CD4-positive, alpha-beta T cell (primary cell): ENCODE measurements around the gene CPEB2. TPM values are rescaled to one million over a fixed set of nuclear protein-coding genes. Genes with fewer than 3 reads are reported as not detected.

Experiments used
- ATAC-seq: fragments of 200-7000 bp; cut with Tn5 transposase; one replicate; pipeline ENCODE4 v1.10.0; 2022; ENCODE audit warnings: mild to moderate bottlenecking; ENCODE audit not compliant: poor library complexity
- CTCF ChIA-PET: fragments of 350-600 bp; sonication (Branson Sonifier 250); formaldehyde crosslinking; loops from one replicate; lab custom pipeline; 2021; ENCODE audit warnings: antibody characterized with exemption, inconsistent platforms; lab: Charles Lee
- POLR2A ChIA-PET: fragments of 350-600 bp; sonication (Branson Sonifier 250); formaldehyde crosslinking; loops from one replicate; lab custom pipeline; 2021; ENCODE audit warnings: antibody characterized with exemption, inconsistent platforms; lab: Charles Lee
- DNase-seq, 14 experiments: peaks; one replicate each; pipeline ENCODE4 v3.0.0-alpha.2; 2013 to 2020; ENCODE audit warnings: mixed read lengths in 2 of 14
- H3K27ac ChIP-seq, 2 donors: one replicate each; pipeline versions ENCODE4 v1.5.1 to v1.7.0; 2013; ENCODE audit warnings: low read length in 2 of 2, low read depth in 1 of 2, mild to moderate bottlenecking in 1 of 2
- H3K27me3 ChIP-seq, 2 experiments: 1 replicate in 1 of 2; 2 replicates in 1 of 2; pipeline versions ENCODE4 v1.6.1 to v1.7.0; 2013; ENCODE audit warnings: low read length in 2 of 2, control low read depth in 1 of 2, mild to moderate bottlenecking in 1 of 2, moderate library complexity in 1 of 2; ENCODE audit not compliant: insufficient read depth in 2 of 2, control insufficient read depth in 1 of 2
- H3K36me3 ChIP-seq: one replicate; pipeline ENCODE4 v1.6.1; 2013; ENCODE audit warnings: low read length, control low read depth; ENCODE audit not compliant: insufficient read depth
- H3K4me1 ChIP-seq: one replicate; pipeline ENCODE4 v1.6.1; 2013; ENCODE audit warnings: low read length, control low read depth; ENCODE audit not compliant: insufficient read depth
- H3K4me3 ChIP-seq: one replicate; pipeline ENCODE4 v1.5.1; 2013; ENCODE audit warnings: mild to moderate bottlenecking, low read length, moderate library complexity
- H3K9me3 ChIP-seq, 2 experiments: 1 replicate in 1 of 2; 2 replicates in 1 of 2; pipeline versions ENCODE4 v1.6.1 to v1.7.0; 2013; ENCODE audit warnings: low read length in 2 of 2, mild to moderate bottlenecking in 2 of 2, control low read depth in 1 of 2, moderate library complexity in 1 of 2; ENCODE audit not compliant: control insufficient read depth in 1 of 2, insufficient read depth in 1 of 2
- H3K27ac Mint-ChIP-seq: one replicate; pipeline ENCODE4 v1.8.0; 2020; ENCODE audit warnings: mixed read lengths
- H3K27me3 Mint-ChIP-seq: one replicate; pipeline ENCODE4 v1.8.0; 2021; ENCODE audit warnings: mixed read lengths
- H3K36me3 Mint-ChIP-seq: one replicate; pipeline ENCODE4 v1.8.0; 2021; ENCODE audit warnings: low read depth, mixed read lengths
- H3K4me1 Mint-ChIP-seq: one replicate; pipeline ENCODE4 v1.8.0; 2021; ENCODE audit warnings: low read depth, mixed read lengths
- H3K4me3 Mint-ChIP-seq: one replicate; pipeline ENCODE4 v1.8.0; 2020; ENCODE audit warnings: mild to moderate bottlenecking, mixed read lengths
- H3K9me3 Mint-ChIP-seq: one replicate; pipeline ENCODE4 v1.8.0; 2020; ENCODE audit warnings: mixed read lengths
- CTCF ChIP-seq: fragments of 200-600 bp; IDR thresholded peaks from one replicate; pipeline ENCODE4 v1.8.0; 2022; ENCODE audit warnings: antibody characterized with exemption, mild to moderate bottlenecking
- intact Hi-C, 2 experiments: fragments of 100-400 bp; cut with DNase I in 1 of 2; cut with micrococcal nuclease in 1 of 2; formaldehyde crosslinking; loops; one replicate each; pipeline versions ENCODE4 v1.15.1 to v1.9.0; 2023 to 2025; cut with DNase I, micrococcal nuclease
- total RNA-seq, 174 experiments: library from RNA in 2 of 174; stranded (reverse) in 2 of 174; gene quantifications; one replicate each; pipeline ENCODE4 v1.2.3 and lab custom pipeline; 2021 to 2026

Gene CPEB2
- total RNA-seq, 2 experiments from 2014 or later, result 26.4 to 27.0 TPM

- POLR2A ChIA-PET, result no interaction called here
- no peaks in the 10 kb centered on the region for H3K9me3 ChIP-seq
- H3K36me3 ChIP-seq, result no peaks in the 10 kb centered on the region
- peaks cover 19% of the 10 kb centered on the region for H3K27me3 Mint-ChIP-seq
- no peak for TF ChIP-seq CTCF
- no peaks in the 10 kb centered on the region for H3K4me1 ChIP-seq
- H3K27me3 ChIP-seq, result peaks cover 0 to 6% of the 10 kb centered on the region in 2 experiments
- CTCF ChIA-PET, result no interaction called here
- no peaks in the 10 kb centered on the region for H3K36me3 Mint-ChIP-seq
- no peak overlapping the region for H3K4me3 Mint-ChIP-seq
- H3K9me3 Mint-ChIP-seq, result no peaks in the 10 kb centered on the region
- intact Hi-C loops, result no loop called here
- H3K27ac ChIP-seq, result no peak overlapping the region
- H3K4me3 ChIP-seq, result no peak overlapping the region
- ATAC-seq, result no peak
- no peak overlapping the region for H3K27ac Mint-ChIP-seq
- no peak for DNase-seq
- no peaks in the 10 kb centered on the region for H3K4me1 Mint-ChIP-seq
Measured at GRCh38 chr4:14984448-14984847, 17.8 kb upstream of the CPEB2 start.

GRCh38 chr4:14985161-14985560, 17.1 kb upstream of the CPEB2 start:
- H3K27ac ChIP-seq, result no peak overlapping the region
- TF ChIP-seq CTCF, result no peak
- POLR2A ChIA-PET, result interaction anchor here (0.6 kb wide), 1 partner anchor 381 kb away, joined by 3 read pairs; no protein-coding TSS in a partner anchor
- peaks cover 19% of the 10 kb centered on the region for H3K27me3 Mint-ChIP-seq
- intact Hi-C loops, result no loop called here
- H3K4me3 ChIP-seq, result no peak overlapping the region
- ATAC-seq, result no peak
- peaks cover 0 to 6% of the 10 kb centered on the region in 2 experiments for H3K27me3 ChIP-seq
- no peak overlapping the region for H3K27ac Mint-ChIP-seq
- H3K36me3 Mint-ChIP-seq, result no peaks in the 10 kb centered on the region
- no peak overlapping the region for H3K4me3 Mint-ChIP-seq
- no peaks in the 10 kb centered on the region for H3K9me3 ChIP-seq
- no peaks in the 10 kb centered on the region for H3K4me1 Mint-ChIP-seq
- no peak for DNase-seq
- no peaks in the 10 kb centered on the region for H3K9me3 Mint-ChIP-seq
- H3K4me1 ChIP-seq, result no peaks in the 10 kb centered on the region
- CTCF ChIA-PET, result interaction anchor here (0.6 kb wide), 1 partner anchor 642 kb away, joined by 3 read pairs; no protein-coding TSS in a partner anchor
- no peaks in the 10 kb centered on the region for H3K36me3 ChIP-seq

GRCh38 chr4:14985843-14986242, 16.4 kb upstream of the CPEB2 start:
- peaks cover 0 to 3% of the 10 kb centered on the region in 2 experiments for H3K27me3 ChIP-seq
- DNase-seq (no peak), ATAC-seq (no peak)
- no peak overlapping the region for H3K27ac ChIP-seq
- Mint-ChIP-seq H3K27me3 (peaks cover 19% of the 10 kb centered on the region), H3K36me3 (no peaks in the 10 kb centered on the region), H3K27ac (no peak overlapping the region), H3K4me3 (no peak overlapping the region), H3K4me1 (no peaks in the 10 kb centered on the region), H3K9me3 (no peaks in the 10 kb centered on the region)
- no peak for TF ChIP-seq CTCF
- no peaks in the 10 kb centered on the region for H3K9me3 ChIP-seq
- intact Hi-C loops, result no loop called here
- ChIA-PET CTCF (interaction anchor here (0.6 to 1.3 kb wide), 2 partner anchors 24 to 641 kb away, joined by 3 read pairs; no protein-coding TSS in a partner anchor), POLR2A (interaction anchor here (0.6 to 1.7 kb wide), 3 partner anchors 11 to 381 kb away, joined by 3 to 4 read pairs (median 3); no protein-coding TSS in a partner anchor)
- H3K4me3 ChIP-seq, result no peak overlapping the region
- no peaks in the 10 kb centered on the region for H3K4me1 ChIP-seq
- H3K36me3 ChIP-seq, result no peaks in the 10 kb centered on the region
